GM12864 (cell line): ENCODE data around the gene SCFD2.

ENCODE experiments used
- DNase-seq: peaks from one replicate; pipeline ENCODE4 v3.0.0-alpha.2; 2011; ENCODE audit warnings: low read depth
- H3K4me3 ChIP-seq: 2 replicates; pipeline ENCODE4 v1.5.1; 2011; ENCODE audit warnings: mild to moderate bottlenecking, low read depth, low read length, control low read depth
- CTCF ChIP-seq: IDR thresholded peaks from 2 replicates; pipeline ENCODE4 v1.5.1; 2011; ENCODE audit warnings: low read depth, mild to moderate bottlenecking, moderate library complexity, low read length, control low read depth, inconsistent platforms; ENCODE audit errors: missing control alignments

Gene SCFD2

GRCh38 chr4:53101191-53101581 is 264.7 kb downstream of the SCFD2 start:
- no peak for TF ChIP-seq CTCF
- no peak for DNase-seq
- H3K4me3 ChIP-seq, result no peak overlapping the region

DNA sequence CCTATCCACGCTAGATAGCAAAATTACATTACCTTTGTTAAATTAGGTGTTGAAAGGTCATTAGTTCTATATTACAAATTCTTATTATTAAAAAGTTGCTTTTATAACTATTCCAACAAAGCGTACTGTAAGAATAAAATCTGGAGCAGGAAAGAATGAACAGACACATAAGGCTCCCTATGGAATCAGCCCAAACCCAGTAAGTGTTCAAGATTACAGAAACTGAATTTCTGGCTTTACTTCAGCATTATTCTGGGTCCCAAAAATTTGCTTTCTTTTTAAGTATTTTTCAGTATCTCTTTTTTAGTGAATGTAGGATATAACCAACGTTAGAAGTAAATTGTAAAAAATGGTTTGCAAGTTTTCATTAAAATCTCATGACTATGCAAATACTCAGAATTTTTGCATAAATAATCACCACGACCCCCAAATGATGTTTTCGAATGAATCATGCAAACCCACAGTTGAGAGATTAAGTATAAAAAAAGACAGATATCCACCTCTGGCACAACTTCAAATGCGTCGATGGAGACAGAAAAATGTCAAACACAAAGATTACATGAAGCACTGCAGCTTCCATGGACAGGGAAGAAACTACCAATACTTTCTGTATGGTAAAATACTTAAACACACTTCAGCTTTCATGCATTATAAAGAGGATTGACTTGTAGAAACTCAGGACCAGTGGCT is 265.2 kb downstream of the SCFD2 start:
- no peak for TF ChIP-seq CTCF
- DNase-seq, result no peak

GRCh38 chr4:53098681-53099121 is 267.2 kb downstream of the SCFD2 start:
- TF ChIP-seq CTCF, result no peak
- H3K4me3 ChIP-seq, result no peak overlapping the region
- DNase-seq, result no peak

More for the DNA sequence above, 265.2 kb downstream of the SCFD2 start:
- no peak overlapping the region for H3K4me3 ChIP-seq

DNA sequence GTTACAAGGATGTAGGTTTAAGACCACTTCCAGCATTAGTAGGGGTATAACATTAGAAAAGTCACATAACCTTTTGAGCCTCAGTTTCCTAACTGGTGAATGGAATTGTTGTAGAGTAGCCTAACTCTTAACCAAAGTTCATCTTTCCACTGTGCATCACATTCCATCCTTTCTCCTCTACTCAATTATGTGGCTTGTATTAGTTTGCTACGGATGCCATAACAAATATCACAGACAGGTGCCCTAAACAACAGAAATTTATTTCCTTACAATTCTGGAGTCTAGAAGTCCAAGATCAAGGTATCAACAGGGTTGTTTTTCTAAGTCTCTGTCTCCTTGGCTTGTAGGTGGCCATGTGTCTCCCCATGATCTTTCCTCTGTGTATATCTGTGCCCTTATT is 271.8 kb downstream of the SCFD2 start:
- no peak for TF ChIP-seq CTCF
- H3K4me3 ChIP-seq, result no peak overlapping the region
- no peak for DNase-seq

- H3K4me3 ChIP-seq, result no peak overlapping the region
- DNase-seq, result no peak
- TF ChIP-seq CTCF, result no peak
Observed at GRCh38 chr4:53089936-53090729, 275.7 kb downstream of the SCFD2 start.

GRCh38 chr4:53088152-53088551 is 277.7 kb downstream of the SCFD2 start:
- DNase-seq, result no peak
- no peak for TF ChIP-seq CTCF
- no peak overlapping the region for H3K4me3 ChIP-seq
